WTC11 (cell line): ENCODE results near the gene SP7. TPM values are rescaled to one million over a fixed set of nuclear protein-coding genes. Genes with fewer than 3 reads are reported as not detected.

Experiments
- ARID4B ChIP-seq: sonication (generic); formaldehyde crosslinking; IDR thresholded peaks from 2 replicates; pipeline ENCODE4 v1.8.0; 2023; ENCODE audit warnings: missing genetic modification reagents, mild to moderate bottlenecking, borderline replicate concordance
- ATF6 ChIP-seq: sonication (generic); formaldehyde crosslinking; IDR thresholded peaks from 2 replicates; pipeline ENCODE4 v1.8.1; 2023; ENCODE audit warnings: mild to moderate bottlenecking, missing genetic modification reagents
- E2F4 ChIP-seq: sonication (generic); formaldehyde crosslinking; IDR thresholded peaks from 2 replicates; pipeline ENCODE4 v1.8.1; 2022; ENCODE audit warnings: low read depth, mild to moderate bottlenecking, moderate library complexity, missing genetic modification reagents, borderline replicate concordance
- ELF4 ChIP-seq: sonication (generic); formaldehyde crosslinking; IDR thresholded peaks from 2 replicates; pipeline ENCODE4 v1.8.1; 2022; ENCODE audit warnings: low read depth, mild to moderate bottlenecking, moderate library complexity, missing genetic modification reagents
- EMX1 ChIP-seq: fragments of 250-450 bp; sonication (Bioruptor Pico); IDR thresholded peaks from 2 replicates; pipeline ENCODE4 v1.8.0; 2021; ENCODE audit warnings: mild to moderate bottlenecking
- FOXK1 ChIP-seq: sonication (generic); formaldehyde crosslinking; IDR thresholded peaks from 2 replicates; pipeline ENCODE4 v1.8.0; 2022; ENCODE audit warnings: mild to moderate bottlenecking, moderate library complexity, missing genetic modification reagents
- FOXP1 ChIP-seq: sonication (generic); formaldehyde crosslinking; IDR thresholded peaks from 2 replicates; pipeline ENCODE4 v1.8.0; 2022; ENCODE audit warnings: missing genetic modification reagents, mild to moderate bottlenecking, moderate library complexity, borderline replicate concordance
- HMGA2 ChIP-seq: fragments of 250-450 bp; sonication (Bioruptor Pico); IDR thresholded peaks from 2 replicates; pipeline ENCODE4 v1.4.0; 2021; ENCODE audit warnings: mild to moderate bottlenecking, moderate library complexity
- HMGXB4 ChIP-seq: sonication (generic); formaldehyde crosslinking; IDR thresholded peaks from 2 replicates; pipeline ENCODE4 v1.8.1; 2023; ENCODE audit warnings: mild to moderate bottlenecking, moderate library complexity, missing genetic modification reagents
- IRF1 ChIP-seq: sonication (generic); formaldehyde crosslinking; IDR thresholded peaks from 2 replicates; pipeline ENCODE4 v1.8.0; 2023; ENCODE audit warnings: missing genetic modification reagents
- KAT7 ChIP-seq: sonication (generic); formaldehyde crosslinking; IDR thresholded peaks from 2 replicates; pipeline ENCODE4 v1.8.1; 2023; ENCODE audit warnings: missing genetic modification reagents, mild to moderate bottlenecking, borderline replicate concordance
- MYBL2 ChIP-seq: sonication (generic); formaldehyde crosslinking; IDR thresholded peaks from 2 replicates; pipeline ENCODE4 v1.8.1; 2023; ENCODE audit warnings: mild to moderate bottlenecking, moderate library complexity, missing genetic modification reagents
- PRRX2 ChIP-seq: fragments of 250-450 bp; sonication (Bioruptor Pico); IDR thresholded peaks from 2 replicates; pipeline ENCODE4 v1.8.0; 2021; ENCODE audit warnings: mild to moderate bottlenecking
- SMAD3 ChIP-seq: sonication (generic); formaldehyde crosslinking; IDR thresholded peaks from 2 replicates; pipeline ENCODE4 v1.8.0; 2022; ENCODE audit warnings: missing genetic modification reagents, mild to moderate bottlenecking, borderline replicate concordance
- SP1 ChIP-seq: sonication (generic); formaldehyde crosslinking; conservative IDR thresholded peaks from 2 replicates; pipeline ENCODE4 v1.8.1; 2022; ENCODE audit warnings: missing genetic modification reagents
- STAT6 ChIP-seq: sonication (generic); formaldehyde crosslinking; conservative IDR thresholded peaks from 2 replicates; pipeline ENCODE4 v1.8.1; 2023; ENCODE audit warnings: mild to moderate bottlenecking, low read depth, missing genetic modification reagents, moderate library complexity
- TEAD1 ChIP-seq: sonication (generic); formaldehyde crosslinking; IDR thresholded peaks from 2 replicates; pipeline ENCODE4 v1.8.0; 2022; ENCODE audit warnings: mild to moderate bottlenecking, missing genetic modification reagents
- TP53 ChIP-seq: sonication (generic); formaldehyde crosslinking; IDR thresholded peaks from 2 replicates; pipeline ENCODE4 v1.8.1; 2023; ENCODE audit warnings: mild to moderate bottlenecking, missing genetic modification reagents
- USF1 ChIP-seq: sonication (generic); formaldehyde crosslinking; IDR thresholded peaks from 2 replicates; pipeline ENCODE4 v1.8.0; 2022; ENCODE audit warnings: mild to moderate bottlenecking, missing genetic modification reagents
- ZBTB21 ChIP-seq: sonication (generic); formaldehyde crosslinking; IDR thresholded peaks from 2 replicates; pipeline ENCODE4 v1.8.1; 2023; ENCODE audit warnings: mild to moderate bottlenecking, missing genetic modification reagents, borderline replicate concordance
- ZMAT4 ChIP-seq: fragments of 250-450 bp; sonication (Bioruptor Pico); IDR thresholded peaks from 2 replicates; pipeline ENCODE4 v1.9.0; 2021; ENCODE audit warnings: mild to moderate bottlenecking
- ZNF219 ChIP-seq: sonication (generic); formaldehyde crosslinking; IDR thresholded peaks from 2 replicates; pipeline ENCODE4 v1.8.0; 2023; ENCODE audit warnings: missing genetic modification reagents, mild to moderate bottlenecking, borderline replicate concordance
- ZNF263 ChIP-seq: sonication (generic); formaldehyde crosslinking; IDR thresholded peaks from 2 replicates; pipeline ENCODE4 v1.8.1; 2022; ENCODE audit warnings: low read depth, mild to moderate bottlenecking, moderate library complexity, missing genetic modification reagents
- ZNF423 ChIP-seq: fragments of 250-450 bp; sonication (Bioruptor Pico); IDR thresholded peaks from 2 replicates; pipeline ENCODE4 v2.1.2; 2022; ENCODE audit warnings: mild to moderate bottlenecking, moderate library complexity
- ZNF671 ChIP-seq: fragments of 250-450 bp; sonication (Bioruptor Pico); IDR thresholded peaks from 2 replicates; pipeline ENCODE4 v1.8.0; 2021; ENCODE audit warnings: mild to moderate bottlenecking
- total RNA-seq: library from RNA; stranded (reverse); gene quantifications from 3 replicates; pipeline ENCODE4 v1.2.3, GENCODE V29; 2021

Gene SP7
- total RNA-seq, 1 experiment from 2014 or later: 0.09 TPM

GRCh38 chr12:53344824-53345485 is 8.8 kb upstream of the SP7 start (continued):
- TF ChIP-seq ARID4B (CRISPR knock-in tag) (no peak), PRRX2 (CRISPR knock-in tag) (no peak), IRF1 (CRISPR knock-in tag) (no peak), FOXP1 (CRISPR knock-in tag) (peak; percentile 27; the same call in 1 of the 2 replicates), SP1 (CRISPR knock-in tag) (peak; percentile 51; the same call in 1 of the 2 replicates), HMGXB4 (no peak), SMAD3 (CRISPR knock-in tag) (no peak), STAT6 (CRISPR knock-in tag) (no peak), ZBTB21 (CRISPR knock-in tag) (no peak), ZNF263 (no peak), HMGA2 (CRISPR knock-in tag) (no peak), ZMAT4 (CRISPR knock-in tag) (no peak), E2F4 (CRISPR knock-in tag) (no peak), TP53 (CRISPR knock-in tag) (no peak), ATF6 (CRISPR knock-in tag) (no peak), USF1 (no peak), EMX1 (CRISPR knock-in tag) (no peak), ZNF671 (CRISPR knock-in tag) (no peak), ZNF219 (CRISPR knock-in tag) (no peak), ELF4 (CRISPR knock-in tag) (no peak), TEAD1 (CRISPR knock-in tag) (no peak), ZNF423 (CRISPR knock-in tag) (peak; percentile 92), FOXK1 (CRISPR knock-in tag) (0 out of 2 replicates have a peak, but pooled peaks have one; percentile 28), KAT7 (CRISPR knock-in tag) (no peak), MYBL2 (CRISPR knock-in tag) (peak; percentile 37; the same call in 1 of the 2 replicates)
